Small intestine (tissue), 7 donors: ENCODE measurements around the gene STEAP1B. TPM values are rescaled to one million over a fixed set of nuclear protein-coding genes. Genes with fewer than 3 reads are reported as not detected.
"Not testable (repeated sequence)": the region's sequence is repeated elsewhere in the genome, so short reads cannot be mapped to it uniquely, and the experiment has no call there.

Experiments used
- DNase-seq, 2 donors: peaks; one replicate each; pipeline versions ENCODE4 v3.0.0 to v3.0.0-alpha.2; 2013
- FAIRE-seq: peaks from 2 replicates; lab custom pipeline; 2012; peaks lifted over from hg19 to GRCh38; lab: Jason Lieb, UNC
- H3K27ac ChIP-seq, 3 donors: one replicate each; pipeline ENCODE4 v1.5.1; 2013; ENCODE audit warnings: low read length in 2 of 3, mild to moderate bottlenecking in 2 of 3, control low read depth in 1 of 3, inconsistent platforms in 1 of 3, low read depth in 1 of 3, moderate library complexity in 1 of 3
- H3K27me3 ChIP-seq, 3 donors: one replicate each; pipeline ENCODE4 v1.6.1; 2013; ENCODE audit warnings: low read length in 3 of 3, inconsistent platforms in 1 of 3; ENCODE audit not compliant: control insufficient read depth in 3 of 3, insufficient read depth in 3 of 3
- H3K36me3 ChIP-seq, 3 donors: one replicate each; pipeline ENCODE4 v1.6.1; 2013; ENCODE audit warnings: low read length in 3 of 3, inconsistent platforms in 1 of 3, low read depth in 1 of 3, mild to moderate bottlenecking in 1 of 3, moderate library complexity in 1 of 3; ENCODE audit not compliant: control insufficient read depth in 3 of 3, insufficient read depth in 2 of 3
- H3K4me1 ChIP-seq, 3 donors: one replicate each; pipeline ENCODE4 v1.6.1; 2013; ENCODE audit warnings: low read length in 2 of 3, inconsistent platforms in 1 of 3, low read depth in 1 of 3, mild to moderate bottlenecking in 1 of 3, moderate library complexity in 1 of 3; ENCODE audit not compliant: control insufficient read depth in 3 of 3, insufficient read depth in 2 of 3
- H3K4me3 ChIP-seq, 3 donors: one replicate each; pipeline ENCODE4 v1.5.1; 2013; ENCODE audit warnings: low read length in 3 of 3, control low read depth in 1 of 3, inconsistent platforms in 1 of 3, low read depth in 1 of 3, mild to moderate bottlenecking in 1 of 3, moderate library complexity in 1 of 3
- H3K9me3 ChIP-seq, 2 donors: one replicate each; pipeline ENCODE4 v1.6.1; 2013; ENCODE audit warnings: low read depth in 1 of 2, low read length in 1 of 2; ENCODE audit not compliant: control insufficient read depth in 2 of 2, insufficient read depth in 1 of 2
- WGBS, 3 donors: extraction: QIAGEN DNeasy Blood & Tissue Kit; methylation state at CpG; one replicate each; pipeline ENCODE4 v1.1.7; 2013; 5-methylcytosine and 5-hydroxymethylcytosine counted together
- polyA plus RNA-seq, 4 donors: library from polyadenylated mRNA; stranded (reverse) in 3 of 4; unstranded in 1 of 4; fragments of 200-250 nt in 3 of 4; fragments of 120-200 nt in 1 of 4; gene quantifications; one replicate each; pipeline versions ENCODE4 v1.2.1 to v1.2.3, GENCODE V29; 2013
- donor health status: healthy with polysubstance abuse.
- donor health status: control.
- donor health status: control.
- donor health status: Bipolar disorder and iron deficiency.
- donor health status: healthy.

The STEAP1B gene
- polyA plus RNA-seq, 4 donors: 0.27 to 0.56 TPM; not detected in 2

DNA sequence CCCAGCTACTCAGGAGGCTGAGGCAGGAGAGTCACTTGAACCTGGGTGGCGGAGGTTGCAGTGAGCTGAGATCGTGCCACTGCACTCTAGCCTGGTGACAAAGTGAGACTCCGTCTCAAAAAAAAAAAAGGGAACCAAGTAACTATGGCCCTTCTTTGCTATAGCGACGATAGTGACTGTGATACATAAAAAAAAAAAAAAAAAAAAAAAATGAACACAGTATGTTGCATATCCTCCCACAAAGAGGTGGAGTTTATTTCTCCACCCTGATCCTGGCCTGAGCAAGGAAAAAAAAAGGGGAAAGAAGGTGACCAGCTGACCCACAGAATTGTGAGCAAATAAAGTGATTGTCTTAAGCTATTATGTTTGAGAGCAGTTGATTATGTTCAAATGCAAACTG lies 42.3 kb upstream of the STEAP1B start:
- no peak overlapping the region for H3K4me3 ChIP-seq

DNA sequence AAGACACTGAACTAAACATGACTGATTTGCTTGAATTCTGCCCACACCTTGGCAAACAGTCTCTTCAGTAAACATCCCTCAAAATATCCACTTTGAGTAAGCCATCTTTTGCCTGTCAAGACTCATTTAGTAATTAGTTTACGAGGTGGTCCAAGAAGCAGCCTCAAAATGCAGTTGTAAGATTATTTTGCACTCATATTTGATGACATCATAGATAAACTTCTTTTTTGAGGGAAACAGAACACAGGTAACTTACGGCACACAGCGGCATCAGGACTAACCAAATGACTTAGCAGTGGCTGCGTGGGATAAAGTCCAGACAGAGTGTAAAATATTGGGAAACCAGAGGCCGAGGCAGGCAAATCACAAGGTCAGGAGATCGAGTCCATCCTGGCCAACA lies 41.8 kb upstream of the STEAP1B start:
- WGBS, 3 donors: 93 to 95% (median 94%) methylated on average over 6 of the region's 6 CpGs
- Histone ChIP-seq H3K4me3 (no peak overlapping the region), H3K27ac (no peak overlapping the region), H3K36me3 (no peaks in the 10 kb centered on the region), H3K27me3 (no peaks in the 10 kb centered on the region), H3K9me3 (no peaks in the 10 kb centered on the region), H3K4me1 (peaks cover 0 to 6% (median 4%) of the 10 kb centered on the region in 3 donors)
- FAIRE-seq (no peak), DNase-seq (no peak)

More for the DNA sequence above, 42.3 kb upstream of the STEAP1B start:
- Histone ChIP-seq H3K27ac (no peak overlapping the region), H3K27me3 (no peaks in the 10 kb centered on the region), H3K36me3 (no peaks in the 10 kb centered on the region), H3K9me3 (no peaks in the 10 kb centered on the region), H3K4me1 (peaks cover 0 to 6% (median 4%) of the 10 kb centered on the region in 3 donors)
- 84 to 92% (median 91%) methylated on average over 5 of the region's 5 CpGs for WGBS, 3 donors
- DNase-seq (no peak), FAIRE-seq (no peak)

DNA sequence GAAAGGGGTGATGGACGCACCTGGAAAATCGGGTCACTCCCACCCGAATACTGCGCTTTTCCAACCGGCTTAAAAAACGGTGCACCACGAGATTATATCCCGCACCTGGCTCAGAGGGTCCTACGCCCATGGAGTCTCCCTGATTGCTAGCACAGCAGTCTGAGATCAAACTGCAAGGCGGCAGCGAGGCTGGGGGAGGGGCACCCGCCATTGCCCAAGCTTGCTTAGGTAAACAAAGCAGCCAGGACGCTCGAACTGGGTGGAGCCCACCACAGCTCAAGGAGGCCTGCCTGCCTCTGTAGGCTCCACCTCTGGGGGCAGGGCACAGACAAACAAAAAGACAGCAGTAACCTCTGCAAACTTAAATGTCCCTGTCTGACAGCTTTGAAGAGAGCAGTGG lies 28.5 kb upstream of the STEAP1B start:
- FAIRE-seq, H3K27ac ChIP-seq, H3K36me3 ChIP-seq, DNase-seq, H3K27me3 ChIP-seq, H3K4me1 ChIP-seq, H3K9me3 ChIP-seq, H3K4me3 ChIP-seq: not testable (repeated sequence)
- 53 to 73% (median 63%) methylated on average over 5 to 10 of the region's 14 CpGs for WGBS, 3 donors

DNA sequence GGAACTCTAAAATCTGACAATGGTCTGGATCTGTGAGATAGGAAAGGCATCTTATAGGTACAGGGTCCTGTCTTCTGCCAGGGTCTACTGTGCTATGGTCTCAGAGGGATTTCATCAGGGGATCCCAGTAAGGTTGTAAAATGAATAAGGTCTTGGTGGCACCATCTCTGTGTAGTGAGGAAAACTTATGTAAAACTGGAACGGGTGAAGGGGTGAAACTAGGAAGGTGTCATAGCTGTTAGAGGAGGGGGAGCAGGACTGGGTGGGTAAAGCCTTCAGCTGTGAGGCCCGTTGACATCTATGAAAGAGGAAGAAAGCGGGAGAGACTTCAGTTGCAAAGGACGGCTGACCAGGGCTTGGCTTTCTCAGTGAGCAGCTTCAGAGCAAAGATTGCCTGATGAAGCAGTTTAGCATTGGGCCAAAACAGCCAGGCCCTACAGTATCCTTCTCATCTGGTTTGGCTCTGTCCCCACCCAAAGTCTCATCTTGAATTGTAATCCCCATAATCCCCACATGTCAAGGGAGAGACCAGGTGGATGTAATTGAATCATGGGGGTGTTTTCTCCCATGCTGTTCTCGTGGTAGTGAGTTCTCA lies 24.5 kb upstream of the STEAP1B start:
- FAIRE-seq, H3K36me3 ChIP-seq, H3K9me3 ChIP-seq, H3K4me1 ChIP-seq, H3K27ac ChIP-seq, H3K27me3 ChIP-seq, H3K4me3 ChIP-seq, DNase-seq: not testable (repeated sequence)
- 37 to 55% (median 42%) methylated on average over 4 to 5 of the region's 5 CpGs for WGBS, 3 donors

DNA sequence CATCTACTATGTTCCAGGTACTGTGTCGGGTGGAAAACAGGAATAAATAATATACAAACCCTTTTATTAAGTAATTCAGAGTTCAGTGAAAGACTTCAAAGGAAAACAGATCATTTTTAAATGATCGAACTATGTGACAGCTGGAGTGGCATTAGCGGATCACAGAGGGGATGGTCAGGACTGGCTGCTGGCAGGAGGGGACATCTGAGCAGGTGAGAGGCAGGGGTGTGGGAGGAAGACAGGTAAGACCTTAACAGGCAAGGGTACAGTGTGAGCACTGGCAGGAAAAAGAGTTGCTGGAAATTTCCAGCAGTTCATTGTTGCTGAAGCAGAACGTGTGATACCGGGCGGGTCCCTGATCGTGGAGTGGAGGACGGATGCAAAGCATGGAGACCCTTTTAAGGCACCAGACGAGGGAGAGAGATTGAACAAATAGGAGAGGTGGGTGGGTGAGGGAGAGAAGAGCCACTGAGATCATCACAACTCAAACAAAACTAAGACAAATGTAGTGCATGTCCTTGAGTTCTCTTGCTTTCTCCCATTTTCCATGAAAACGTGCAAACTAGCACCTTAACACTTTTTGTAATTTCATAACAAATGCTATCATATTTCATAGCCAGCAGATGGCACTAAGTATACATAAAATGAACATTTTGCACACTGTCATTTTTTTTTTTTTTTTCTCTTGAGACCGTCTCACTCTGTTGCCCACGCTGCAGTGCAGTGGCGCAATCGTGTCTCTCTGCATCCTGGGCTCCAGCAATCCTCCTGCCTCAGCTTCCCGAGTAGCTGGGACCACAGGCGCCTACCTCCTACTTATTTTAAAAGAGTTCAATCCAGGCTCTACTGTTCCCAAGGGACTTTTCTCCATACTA lies 23.7 kb upstream of the STEAP1B start:
- H3K4me1 ChIP-seq, DNase-seq, H3K36me3 ChIP-seq, H3K27me3 ChIP-seq, H3K27ac ChIP-seq, H3K4me3 ChIP-seq, FAIRE-seq, H3K9me3 ChIP-seq: not testable (repeated sequence)
- WGBS, 3 donors: 29 to 39% (median 31%) methylated on average over 16 of the region's 16 CpGs

DNA sequence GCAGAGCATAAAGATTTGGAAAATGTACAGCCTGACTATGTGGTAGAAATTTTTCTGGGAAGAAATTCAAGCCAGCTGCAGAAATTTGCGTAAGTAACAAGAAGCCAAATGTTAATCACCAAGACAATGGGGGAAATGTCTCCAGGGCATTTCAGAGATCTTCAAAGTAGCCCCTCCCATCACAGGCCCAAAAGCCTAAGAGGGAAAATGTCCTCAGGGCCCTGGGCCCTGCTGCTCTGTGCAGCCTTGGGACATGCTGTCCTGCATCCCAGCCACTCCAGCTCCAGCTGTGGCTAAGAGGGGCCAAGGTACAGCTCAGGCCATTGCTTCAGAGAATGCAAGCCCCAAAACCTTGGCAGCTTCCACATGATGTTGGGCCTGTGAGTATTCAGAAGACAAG lies 19.6 kb upstream of the STEAP1B start:
- H3K4me3 ChIP-seq, H3K27me3 ChIP-seq, H3K27ac ChIP-seq, H3K36me3 ChIP-seq, FAIRE-seq, DNase-seq, H3K4me1 ChIP-seq, H3K9me3 ChIP-seq: not testable (repeated sequence)
- 94 to 100% (median 100%) methylated on average over 1 of the region's 1 CpG for WGBS, 3 donors

DNA sequence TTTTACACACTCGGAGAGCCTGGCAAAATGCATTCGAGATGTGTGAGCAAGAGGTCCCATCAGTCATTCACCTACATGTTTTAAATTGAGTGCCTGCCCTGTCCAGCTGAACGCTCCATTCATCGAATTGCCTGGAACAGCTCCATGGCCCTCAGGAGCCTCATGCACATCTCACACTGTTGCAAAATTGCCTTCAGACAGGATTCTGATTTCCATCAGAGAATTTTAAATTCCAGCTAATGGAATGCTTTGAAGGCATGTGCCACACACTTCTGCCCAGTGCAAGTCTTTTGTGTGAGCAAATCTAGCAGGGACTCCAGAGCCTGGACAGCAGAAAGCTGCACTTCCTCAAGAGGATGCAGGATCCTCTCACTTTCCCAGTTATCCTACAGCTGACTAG lies 17.0 kb upstream of the STEAP1B start:
- not testable (repeated sequence) for H3K4me1 ChIP-seq, H3K36me3 ChIP-seq, H3K9me3 ChIP-seq, H3K4me3 ChIP-seq, DNase-seq, H3K27ac ChIP-seq, H3K27me3 ChIP-seq, FAIRE-seq
- WGBS, 3 donors: 87 to 94% (median 90%) methylated on average over 4 of the region's 4 CpGs

DNA sequence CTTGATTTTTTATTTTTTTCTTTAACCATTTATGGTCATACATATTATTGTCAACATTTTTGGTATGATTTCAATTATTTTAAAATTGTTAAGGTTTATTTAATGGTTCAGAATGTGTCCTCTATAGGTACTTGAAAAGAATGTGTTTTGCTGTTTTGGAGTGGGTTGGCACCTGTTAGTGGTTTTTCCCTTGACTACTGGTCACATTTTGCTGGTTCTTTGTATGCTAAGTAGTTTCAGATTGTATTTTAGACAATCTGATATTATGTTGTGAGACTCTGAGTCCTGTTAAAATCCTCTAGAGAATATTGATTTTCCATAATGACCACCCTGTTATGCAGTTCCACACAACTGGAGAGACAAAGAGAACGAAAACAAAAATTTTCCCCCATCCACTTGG lies 15.0 kb upstream of the STEAP1B start:
- not testable (repeated sequence) for FAIRE-seq, H3K4me1 ChIP-seq, H3K36me3 ChIP-seq, H3K9me3 ChIP-seq, H3K27me3 ChIP-seq, H3K27ac ChIP-seq, DNase-seq, H3K4me3 ChIP-seq
- 84 to 87% (median 86%) methylated on average over 1 of the region's 1 CpG for WGBS, 3 donors
